GM12872 (cell line): Measurements from ENCODE around the gene ZNF322.

Experiments
- TF ChIP-seq, protein P1 (sequence below): IDR thresholded peaks from 3 replicates; pipeline ENCODE4 v1.5.1; 2011; ENCODE audit warnings: low read depth, mild to moderate bottlenecking, low read length, moderate library complexity; ENCODE audit not compliant: insufficient read depth

The ZNF322 gene

DNA sequence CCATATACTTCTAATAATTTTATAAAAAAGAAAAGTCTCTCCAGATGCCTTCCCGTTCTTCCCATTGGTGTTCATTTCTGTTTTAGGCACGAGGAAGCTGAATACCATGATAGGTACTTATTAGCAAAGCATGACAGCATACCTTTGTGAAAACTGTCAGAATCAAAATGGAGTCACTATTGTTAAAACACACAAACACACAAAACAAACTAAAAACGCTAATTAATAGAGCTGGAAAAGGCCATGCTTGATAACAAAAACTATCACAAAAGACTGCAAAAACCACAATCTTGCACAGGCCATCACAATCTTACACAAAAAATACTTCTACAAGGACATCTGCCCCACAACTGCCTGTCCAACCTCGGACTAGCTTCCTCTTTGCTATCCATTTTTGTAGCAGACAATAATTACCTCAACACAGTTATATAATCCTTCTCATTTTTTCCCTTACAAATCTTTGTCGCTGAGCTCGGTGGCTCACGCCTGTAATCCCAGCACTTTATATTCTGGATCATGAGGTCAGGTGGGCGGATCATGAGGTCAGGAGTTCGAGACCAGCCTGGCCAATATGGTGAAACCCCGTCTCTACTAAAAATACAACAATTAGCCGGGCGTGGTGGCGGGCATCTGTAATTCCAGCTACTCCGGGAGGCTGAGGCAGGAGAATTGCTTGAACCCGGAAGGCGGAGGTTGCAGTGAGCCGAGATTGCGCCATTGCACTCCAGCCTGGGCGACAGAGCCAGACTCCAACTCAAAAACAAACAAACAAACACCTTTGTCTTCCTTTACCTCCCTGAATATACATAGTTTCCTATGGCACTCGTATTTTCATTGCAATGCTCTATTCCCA lies 66.0 kb downstream of the ZNF322 start:
- TF ChIP-seq, protein P1, sequence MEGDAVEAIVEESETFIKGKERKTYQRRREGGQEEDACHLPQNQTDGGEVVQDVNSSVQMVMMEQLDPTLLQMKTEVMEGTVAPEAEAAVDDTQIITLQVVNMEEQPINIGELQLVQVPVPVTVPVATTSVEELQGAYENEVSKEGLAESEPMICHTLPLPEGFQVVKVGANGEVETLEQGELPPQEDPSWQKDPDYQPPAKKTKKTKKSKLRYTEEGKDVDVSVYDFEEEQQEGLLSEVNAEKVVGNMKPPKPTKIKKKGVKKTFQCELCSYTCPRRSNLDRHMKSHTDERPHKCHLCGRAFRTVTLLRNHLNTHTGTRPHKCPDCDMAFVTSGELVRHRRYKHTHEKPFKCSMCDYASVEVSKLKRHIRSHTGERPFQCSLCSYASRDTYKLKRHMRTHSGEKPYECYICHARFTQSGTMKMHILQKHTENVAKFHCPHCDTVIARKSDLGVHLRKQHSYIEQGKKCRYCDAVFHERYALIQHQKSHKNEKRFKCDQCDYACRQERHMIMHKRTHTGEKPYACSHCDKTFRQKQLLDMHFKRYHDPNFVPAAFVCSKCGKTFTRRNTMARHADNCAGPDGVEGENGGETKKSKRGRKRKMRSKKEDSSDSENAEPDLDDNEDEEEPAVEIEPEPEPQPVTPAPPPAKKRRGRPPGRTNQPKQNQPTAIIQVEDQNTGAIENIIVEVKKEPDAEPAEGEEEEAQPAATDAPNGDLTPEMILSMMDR = no peak

DNA sequence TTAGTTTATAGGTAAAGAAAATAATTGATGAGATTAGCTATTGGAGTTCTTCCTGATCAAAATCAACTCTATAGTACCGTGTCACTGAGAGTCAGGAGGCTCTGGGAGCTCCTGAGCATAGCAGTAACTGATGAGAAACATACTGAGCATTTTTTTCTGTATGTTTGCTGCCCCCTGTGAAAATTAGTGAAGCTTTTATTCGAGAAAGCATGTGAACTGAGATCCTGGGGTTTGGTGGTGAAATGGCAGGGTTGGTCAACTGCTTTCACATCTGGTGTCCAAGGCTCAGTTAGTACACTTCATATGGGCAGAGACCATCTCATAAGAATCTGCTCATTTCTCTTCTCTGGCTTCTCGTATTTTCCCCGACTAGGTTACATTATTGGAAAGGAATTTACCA lies 66.9 kb downstream of the ZNF322 start:
- TF ChIP-seq, protein P1 = no peak

DNA sequence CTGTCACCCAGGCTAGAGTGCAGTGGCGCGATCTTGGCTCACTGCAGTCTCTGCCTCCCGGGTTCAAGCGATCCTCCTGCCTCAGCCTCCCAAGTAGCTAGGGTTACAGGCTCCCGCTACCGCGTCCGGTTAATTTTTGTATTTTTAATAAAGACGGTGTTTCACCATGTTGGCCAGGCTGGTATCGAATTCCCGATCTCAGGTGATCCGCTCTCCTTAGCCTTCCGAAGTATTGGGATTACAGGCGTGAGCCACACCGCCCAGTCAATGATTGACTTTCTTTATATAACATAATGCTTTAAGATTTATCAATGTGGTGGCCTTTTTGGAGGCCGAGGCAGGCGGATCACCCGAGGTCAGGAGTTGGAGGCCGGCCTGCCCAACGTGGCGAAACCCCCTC lies 70.6 kb downstream of the ZNF322 start:
- TF ChIP-seq, protein P1 = no peak
